Skeletal muscle satellite cell (primary cell): ENCODE measurements around the gene TSPAN5.
A peak's percentile ranks its signal among the peaks of the same experiment; 100 is the strongest.

Experiments used
- H3K27me3 ChIP-seq: 2 replicates; pipeline ENCODE4 v1.7.0; 2013; ENCODE audit warnings: low read length; ENCODE audit not compliant: control insufficient read depth, insufficient read depth
- H3K36me3 ChIP-seq: 2 replicates; pipeline ENCODE4 v1.7.0; 2013; ENCODE audit warnings: mild to moderate bottlenecking, control low read depth, low read length; ENCODE audit not compliant: insufficient read depth
- H3K4me1 ChIP-seq: 2 replicates; pipeline ENCODE4 v1.7.0; 2013; ENCODE audit warnings: low read length; ENCODE audit not compliant: control insufficient read depth, insufficient read depth
- H3K4me2 ChIP-seq: 2 replicates; pipeline ENCODE4 v1.7.0; 2013; ENCODE audit warnings: mild to moderate bottlenecking, low read length
- H3K4me3 ChIP-seq: 2 replicates; pipeline ENCODE4 v1.7.0; 2013; ENCODE audit warnings: low read length
- H3K9ac ChIP-seq: 2 replicates; pipeline ENCODE4 v1.7.0; 2013; ENCODE audit warnings: mild to moderate bottlenecking, low read depth, low read length, moderate library complexity
- H3K9me3 ChIP-seq: replicated peaks from 2 replicates; pipeline ENCODE4 v1.7.0; 2013; ENCODE audit warnings: mild to moderate bottlenecking, control low read depth, low read length

The TSPAN5 gene

DNA sequence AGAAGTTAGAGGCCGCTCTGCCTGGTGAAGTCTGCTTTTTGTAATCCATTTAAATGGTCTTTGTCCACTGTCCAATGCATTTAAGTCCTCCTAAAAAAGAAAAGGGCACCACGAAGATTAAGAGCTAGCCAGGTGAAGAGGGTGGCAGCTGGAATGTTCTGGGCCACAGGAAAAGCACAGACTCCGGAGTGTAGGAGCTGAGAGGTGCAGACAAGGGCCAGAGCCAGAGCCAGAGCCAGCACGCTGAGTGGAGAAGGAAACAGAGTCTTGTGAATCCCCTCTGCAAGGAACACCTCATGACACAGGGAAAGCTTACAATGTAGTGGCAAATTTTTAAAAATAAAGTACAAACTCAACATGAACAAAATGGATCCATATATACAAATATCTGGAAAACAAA, 83.6 kb downstream of the TSPAN5 start:
- H3K27me3 ChIP-seq: no peaks in the 10 kb centered on the region
- H3K9me3 ChIP-seq: no peaks in the 10 kb centered on the region
- no peak overlapping the region for H3K9ac ChIP-seq
- peaks cover 10% of the 10 kb centered on the region for H3K4me1 ChIP-seq
- H3K4me3 ChIP-seq: no peak overlapping the region
- peaks cover 17% of the 10 kb centered on the region for H3K36me3 ChIP-seq
- no peak overlapping the region for H3K4me2 ChIP-seq

DNA sequence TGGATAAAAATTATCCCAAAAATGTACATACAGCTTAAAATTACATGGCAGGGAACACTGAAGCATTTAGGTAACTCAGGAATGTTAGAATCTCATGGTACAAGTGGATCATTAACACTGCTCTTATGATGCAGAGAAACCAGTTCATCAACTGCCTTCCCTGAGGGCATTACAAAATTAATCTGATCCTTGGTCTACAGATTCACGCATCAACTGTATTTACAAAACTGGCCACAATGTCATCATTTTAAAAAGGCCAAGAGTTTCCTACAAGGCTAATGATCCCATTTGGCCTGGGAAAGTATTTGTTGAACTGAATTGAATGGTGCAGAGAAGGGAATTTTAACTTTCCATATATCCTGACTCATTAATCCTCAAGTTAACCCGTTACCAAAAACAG, 84.6 kb downstream of the TSPAN5 start:
- peaks cover 17% of the 10 kb centered on the region for H3K36me3 ChIP-seq
- H3K9ac ChIP-seq: no peak overlapping the region
- H3K4me2 ChIP-seq: no peak overlapping the region
- H3K4me1 ChIP-seq: peaks cover 19% of the 10 kb centered on the region
- no peak overlapping the region for H3K4me3 ChIP-seq
- no peaks in the 10 kb centered on the region for H3K27me3 ChIP-seq
- no peaks in the 10 kb centered on the region for H3K9me3 ChIP-seq

DNA sequence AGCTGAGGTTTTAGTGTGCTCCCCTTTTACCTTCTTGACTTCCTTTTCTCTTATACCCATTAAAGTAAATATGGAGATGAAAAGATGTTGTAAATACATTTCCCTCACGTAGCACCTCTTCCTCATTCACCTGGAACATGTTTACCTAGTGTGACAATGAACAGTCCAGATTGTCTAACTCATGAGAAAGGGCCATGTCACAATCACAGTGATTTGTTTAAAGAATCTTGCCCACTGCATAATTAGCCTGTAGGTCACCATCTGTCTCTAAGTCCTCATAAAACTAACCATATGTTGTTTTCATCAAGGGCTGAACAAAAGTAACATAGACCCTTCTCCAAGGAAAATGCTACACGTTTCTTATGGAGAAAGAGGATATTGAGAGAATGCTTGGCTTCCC, 85.7 kb downstream of the TSPAN5 start:
- H3K4me2 ChIP-seq: no peak overlapping the region
- no peak overlapping the region for H3K9ac ChIP-seq
- no peaks in the 10 kb centered on the region for H3K9me3 ChIP-seq
- H3K36me3 ChIP-seq: peaks cover 17% of the 10 kb centered on the region
- no peak overlapping the region for H3K4me3 ChIP-seq
- no peaks in the 10 kb centered on the region for H3K27me3 ChIP-seq
- H3K4me1 ChIP-seq: peaks cover 19% of the 10 kb centered on the region

DNA sequence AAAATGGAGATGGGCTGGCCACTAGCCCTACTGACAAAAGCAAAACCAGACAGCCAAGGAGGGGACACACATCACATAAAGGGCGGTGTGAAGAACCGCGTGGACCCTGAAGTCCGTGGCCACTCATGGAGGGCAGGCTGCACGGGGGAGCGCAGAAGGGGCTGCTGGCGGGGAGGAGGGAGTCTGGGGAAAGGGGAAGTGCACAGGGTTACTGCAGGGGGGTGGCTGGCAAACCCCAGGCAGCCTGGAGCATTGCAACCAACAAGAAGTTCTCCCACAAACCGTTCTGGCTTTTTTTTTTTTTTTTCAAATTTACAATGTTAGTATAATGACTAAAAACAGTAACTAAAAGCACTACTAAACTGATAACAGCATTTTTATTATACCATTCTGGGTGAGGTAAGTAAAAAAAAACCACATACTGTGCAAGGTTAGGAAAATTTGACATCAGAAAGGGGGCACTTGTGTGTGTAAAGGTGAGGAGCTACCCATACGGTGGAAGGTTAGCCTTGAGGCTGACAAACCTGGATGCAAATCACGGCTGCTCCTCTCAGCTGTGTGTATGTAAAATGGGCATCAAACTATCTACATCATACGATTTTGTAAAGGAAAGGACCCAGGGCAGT, 87.1 kb downstream of the TSPAN5 start:
- H3K9me3 ChIP-seq: no peaks in the 10 kb centered on the region
- H3K27me3 ChIP-seq: no peaks in the 10 kb centered on the region
- no peak overlapping the region for H3K4me3 ChIP-seq
- peaks cover 17% of the 10 kb centered on the region for H3K36me3 ChIP-seq
- peaks cover 27% of the 10 kb centered on the region for H3K4me1 ChIP-seq
- H3K9ac ChIP-seq: no peak overlapping the region
- no peak overlapping the region for H3K4me2 ChIP-seq

DNA sequence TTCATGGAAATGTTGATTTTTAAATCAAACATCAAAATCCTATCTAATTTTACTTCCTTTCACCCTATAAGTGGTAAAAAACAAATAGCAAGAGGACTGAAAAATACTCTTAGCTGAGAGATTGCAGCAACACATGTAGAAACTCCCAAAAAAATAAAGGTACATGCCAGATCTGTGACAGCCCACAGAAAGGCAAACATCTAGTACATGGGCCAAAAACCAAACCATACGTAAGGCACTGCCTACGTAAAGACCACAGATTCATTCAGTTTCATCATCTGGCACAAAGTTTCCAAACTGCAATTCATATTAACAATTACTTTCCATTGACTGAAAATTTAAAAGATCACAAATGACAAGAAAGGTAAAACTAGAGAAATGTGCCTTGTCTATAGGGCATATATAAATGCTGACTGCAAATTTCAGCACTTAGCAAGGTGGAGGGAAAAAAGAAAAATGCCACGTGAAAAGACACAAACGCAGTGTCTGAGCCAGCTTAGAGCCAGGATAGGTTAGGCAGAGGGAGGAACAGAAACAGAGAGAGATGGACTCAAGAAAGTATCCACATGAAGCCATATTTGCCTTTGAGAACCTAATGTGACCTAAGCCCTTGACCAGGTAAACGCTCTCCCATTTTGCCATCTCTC, 88.1 kb downstream of the TSPAN5 start:
- Histone ChIP-seq H3K4me3 (no peak overlapping the region), H3K9ac (no peak overlapping the region), H3K27me3 (no peaks in the 10 kb centered on the region), H3K36me3 (peaks cover 17% of the 10 kb centered on the region), H3K4me1 (peaks cover 34% of the 10 kb centered on the region), H3K4me2 (no peak overlapping the region), H3K9me3 (no peaks in the 10 kb centered on the region)

DNA sequence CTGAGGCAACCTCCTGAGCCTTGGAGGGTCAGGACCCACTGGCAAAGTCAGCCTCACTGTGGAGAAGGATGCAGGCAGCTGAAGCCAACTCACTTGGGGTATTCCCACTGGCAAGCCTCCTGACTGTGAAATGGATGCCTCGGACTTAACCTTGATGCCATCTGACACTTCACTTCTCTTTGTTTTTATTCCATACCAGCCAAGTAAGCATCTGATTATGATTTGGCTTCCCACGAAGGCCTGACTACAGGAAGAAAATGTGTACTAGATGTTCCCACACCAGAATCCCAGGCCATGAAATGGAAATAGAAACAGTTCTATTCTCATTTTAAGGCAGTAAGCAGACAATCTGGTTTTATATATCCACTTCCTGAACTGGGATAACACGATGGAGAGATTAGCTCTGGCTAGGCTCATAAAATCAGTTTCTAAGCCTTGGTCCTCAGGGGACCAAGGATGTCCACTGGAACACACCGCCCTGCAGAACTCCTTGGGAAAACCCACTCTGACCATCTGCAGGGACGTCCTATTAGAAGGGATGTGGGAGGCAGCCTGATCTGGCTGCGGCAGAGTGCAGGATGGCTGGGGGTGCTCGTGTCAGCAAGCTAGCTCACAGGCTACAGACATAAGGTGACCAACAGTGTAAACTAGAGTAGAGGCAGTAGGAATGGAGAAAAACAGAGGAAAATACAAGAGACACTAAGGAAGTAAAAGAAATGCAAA, 89.3 kb downstream of the TSPAN5 start:
- no peaks in the 10 kb centered on the region for H3K27me3 ChIP-seq
- H3K36me3 ChIP-seq: peaks cover 8% of the 10 kb centered on the region
- no peaks in the 10 kb centered on the region for H3K9me3 ChIP-seq
- H3K9ac ChIP-seq: no peak overlapping the region
- peak overlapping the region; percentile 9 for H3K4me2 ChIP-seq
- H3K4me3 ChIP-seq: no peak overlapping the region
- peaks cover 34% of the 10 kb centered on the region for H3K4me1 ChIP-seq

DNA sequence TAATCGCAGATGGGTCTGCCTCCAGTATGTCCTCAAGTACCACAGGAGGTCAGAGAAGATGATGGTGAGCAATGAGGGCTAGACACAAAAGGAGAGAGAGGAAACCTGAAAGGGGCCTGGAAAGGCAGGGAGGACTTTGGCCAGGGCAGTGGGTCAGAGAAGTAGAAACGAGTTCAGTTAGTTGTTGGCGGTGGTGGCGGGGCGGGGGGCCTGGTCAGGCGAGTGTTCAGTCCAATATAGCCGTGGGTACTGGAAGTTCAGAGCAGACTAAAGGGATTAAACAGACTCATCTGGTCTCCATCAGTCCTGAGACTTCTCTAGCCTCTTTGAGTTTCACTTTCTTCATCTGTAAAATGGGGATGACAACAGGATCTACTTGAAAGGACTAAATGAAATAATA, 90.8 kb downstream of the TSPAN5 start:
- no peaks in the 10 kb centered on the region for H3K27me3 ChIP-seq
- no peak overlapping the region for H3K4me3 ChIP-seq
- H3K36me3 ChIP-seq: no peaks in the 10 kb centered on the region
- H3K9me3 ChIP-seq: no peaks in the 10 kb centered on the region
- H3K4me1 ChIP-seq: peaks cover 34% of the 10 kb centered on the region
- no peak overlapping the region for H3K4me2 ChIP-seq
- no peak overlapping the region for H3K9ac ChIP-seq

DNA sequence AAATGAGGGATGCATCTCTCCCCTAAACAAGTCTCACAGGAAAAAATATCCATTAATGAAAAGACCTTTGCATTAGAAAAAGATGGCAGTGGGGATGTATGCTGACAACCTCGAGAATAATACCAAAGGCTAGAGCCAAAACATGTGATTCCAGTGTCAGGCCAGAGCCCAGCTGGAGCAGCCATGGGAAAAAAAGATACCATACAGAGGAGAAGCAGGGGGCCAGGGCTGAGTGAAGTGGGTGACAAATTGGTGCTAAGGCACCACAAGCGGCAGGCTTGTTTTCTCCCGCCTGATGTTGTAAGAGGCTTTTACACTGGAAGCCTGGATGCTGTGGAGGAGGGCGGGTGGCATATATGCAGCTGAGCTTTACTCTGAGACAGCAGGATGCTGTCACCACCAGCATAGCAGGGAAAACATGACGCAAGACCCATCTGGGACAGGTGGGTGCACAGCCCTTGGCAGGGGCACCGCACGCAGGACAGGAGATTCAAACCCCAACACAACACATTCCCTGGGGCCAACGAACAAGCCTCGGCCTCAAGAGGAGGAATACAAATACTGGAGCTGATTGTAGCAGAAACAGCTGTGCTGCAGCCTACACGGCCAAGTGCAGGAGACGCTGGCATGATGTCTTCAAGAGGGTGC, 91.9 kb downstream of the TSPAN5 start:
- Histone ChIP-seq H3K4me1 (peaks cover 34% of the 10 kb centered on the region), H3K4me3 (no peak overlapping the region), H3K9me3 (no peaks in the 10 kb centered on the region), H3K4me2 (no peak overlapping the region), H3K9ac (no peak overlapping the region), H3K27me3 (no peaks in the 10 kb centered on the region), H3K36me3 (peaks cover 3% of the 10 kb centered on the region)

DNA sequence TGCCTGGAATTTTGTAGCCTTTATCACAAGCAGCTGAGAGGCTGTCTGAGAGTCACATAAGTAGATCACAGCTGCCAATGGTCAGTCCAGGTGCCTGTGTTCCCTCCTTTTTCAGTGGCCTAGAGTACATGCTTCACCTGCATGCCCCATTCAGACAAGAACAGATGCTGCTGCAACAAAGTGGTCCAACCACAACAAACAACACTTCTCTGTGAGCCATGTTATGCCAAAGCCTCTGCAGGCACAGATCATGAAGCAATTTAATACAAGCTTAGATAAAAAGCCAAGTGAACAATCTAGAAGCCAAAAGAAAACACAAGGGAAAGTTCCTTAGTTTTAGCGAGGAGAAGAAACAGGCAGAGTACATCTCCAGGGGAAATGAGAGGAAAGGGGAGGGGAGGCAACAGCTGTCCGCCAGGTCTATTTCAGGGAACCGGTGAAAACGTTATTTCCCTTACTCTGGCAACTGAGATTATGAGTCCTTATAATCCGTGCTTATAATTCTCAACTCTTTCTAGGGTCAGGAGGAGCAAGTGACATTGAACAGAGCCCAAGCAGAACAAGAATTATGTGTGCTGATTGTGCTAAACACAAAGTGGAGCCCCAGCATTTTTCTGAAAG, 92.6 kb downstream of the TSPAN5 start:
- Histone ChIP-seq H3K9me3 (no peaks in the 10 kb centered on the region), H3K4me1 (peaks cover 34% of the 10 kb centered on the region), H3K9ac (no peak overlapping the region), H3K27me3 (no peaks in the 10 kb centered on the region), H3K4me3 (no peak overlapping the region), H3K4me2 (no peak overlapping the region), H3K36me3 (peaks cover 3% of the 10 kb centered on the region)

DNA sequence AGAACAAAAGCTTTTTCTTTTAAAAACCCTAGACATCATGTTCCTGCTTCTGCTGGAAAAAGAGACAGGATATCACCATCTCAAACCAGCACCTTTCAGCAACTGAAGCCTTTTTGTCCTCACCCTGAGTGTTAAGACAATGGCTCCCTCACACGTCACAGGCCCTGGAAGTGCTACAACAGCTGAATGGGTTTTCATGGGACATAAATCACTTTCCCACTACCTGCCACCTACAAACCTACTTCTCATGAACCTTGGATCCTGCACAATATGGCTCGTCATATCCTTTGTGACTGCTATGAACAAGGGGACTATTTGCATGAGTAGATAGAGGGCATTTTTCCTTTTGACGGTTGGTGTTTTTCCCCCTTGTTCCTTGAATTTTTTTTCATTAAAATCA, 93.6 kb downstream of the TSPAN5 start:
- Histone ChIP-seq H3K4me2 (no peak overlapping the region), H3K36me3 (peaks cover 3% of the 10 kb centered on the region), H3K27me3 (no peaks in the 10 kb centered on the region), H3K9me3 (no peaks in the 10 kb centered on the region), H3K9ac (no peak overlapping the region), H3K4me3 (no peak overlapping the region), H3K4me1 (peaks cover 28% of the 10 kb centered on the region)

DNA sequence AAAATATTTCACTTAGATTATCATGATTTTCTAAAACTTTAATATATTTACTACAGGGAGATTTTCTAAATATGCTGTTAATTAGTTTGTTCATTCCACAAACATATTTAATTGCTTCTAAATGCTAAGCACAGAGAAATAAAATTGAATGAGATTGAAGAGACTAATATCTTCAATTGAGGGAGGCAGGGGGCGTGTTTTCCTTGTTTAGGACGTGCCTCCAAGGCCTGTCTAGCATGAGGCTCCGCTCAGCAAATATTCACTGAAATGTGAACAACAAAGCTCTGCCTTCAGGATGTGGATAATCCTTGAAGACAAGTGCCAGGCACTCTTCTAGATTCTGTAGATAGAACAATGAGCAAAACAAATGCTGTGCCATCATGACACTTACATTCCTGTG, 98.1 kb downstream of the TSPAN5 start:
- Histone ChIP-seq H3K9ac (no peak overlapping the region), H3K4me1 (peaks cover 24% of the 10 kb centered on the region), H3K27me3 (no peaks in the 10 kb centered on the region), H3K4me3 (no peak overlapping the region), H3K36me3 (peaks cover 3% of the 10 kb centered on the region), H3K4me2 (no peak overlapping the region), H3K9me3 (no peaks in the 10 kb centered on the region)
